ENCODE measurements around the gene TSC1.

- TF ChIP-seq CTCF (IDR thresholded peaks at IDR 0.05; ENCODE audit: extremely low read depth in 1 of 2, insufficient read depth in 1 of 2, low read depth in 1 of 2, low read length in 2 of 2), result no peak
- no peak for TF ChIP-seq JUN (IDR thresholded peaks at IDR 0.05; ENCODE audit: borderline replicate concordance, insufficient read depth, insufficient read length, low read depth)
- TF ChIP-seq POLR2AphosphoS5 (IDR thresholded peaks at IDR 0.05; ENCODE audit: insufficient read depth, low read depth, low read length), result no peak
These were observed 64.1 kb downstream of the TSC1 start for GRCh38 chr9:132880324-132880661.
